Astrocyte (in vitro differentiated cells and primary cell): ENCODE data around the gene RTP3. TPM values are rescaled to one million over a fixed set of nuclear protein-coding genes. Genes with fewer than 3 reads are reported as not detected.

ENCODE experiments used
- DNase-seq: peaks from one replicate; pipeline ENCODE4 v3.0.0-alpha.2; 2010; ENCODE audit warnings: low read depth
- FAIRE-seq: peaks from 2 replicates; lab custom pipeline; 2011; peaks lifted over from hg19 to GRCh38; lab: Jason Lieb, UNC
- H2AFZ ChIP-seq: 2 replicates; pipeline ENCODE4 v1.6.0; 2012; ENCODE audit warnings: low read depth, low read length, inconsistent platforms
- H3K27ac ChIP-seq: 2 replicates; pipeline ENCODE4 v1.5.1; 2011; ENCODE audit warnings: low read depth, low read length, inconsistent platforms
- H3K27me3 ChIP-seq: 2 replicates; pipeline ENCODE4 v1.6.0; 2011; ENCODE audit warnings: low read length, inconsistent platforms; ENCODE audit not compliant: insufficient read depth
- H3K36me3 ChIP-seq: 2 replicates; pipeline ENCODE4 v1.5.1; 2011; ENCODE audit warnings: low read length, inconsistent platforms; ENCODE audit not compliant: insufficient read depth
- H3K4me1 ChIP-seq: 2 replicates; pipeline ENCODE4 v1.5.1; 2011; ENCODE audit warnings: low read length, inconsistent platforms; ENCODE audit not compliant: insufficient read depth
- H3K4me2 ChIP-seq: 2 replicates; pipeline ENCODE4 v1.6.0; 2012; ENCODE audit warnings: low read length, inconsistent platforms
- H3K4me3 ChIP-seq: 2 replicates; pipeline ENCODE4 v1.5.1; 2011; ENCODE audit warnings: low read depth, mild to moderate bottlenecking, low read length, inconsistent platforms; ENCODE audit not compliant: insufficient read depth
- H3K79me2 ChIP-seq: 2 replicates; pipeline ENCODE4 v1.6.0; 2012; ENCODE audit warnings: mild to moderate bottlenecking, low read length, inconsistent platforms; ENCODE audit not compliant: insufficient read depth
- H3K9ac ChIP-seq: 2 replicates; pipeline ENCODE4 v1.6.0; 2012; ENCODE audit warnings: mild to moderate bottlenecking, low read length, inconsistent platforms
- H3K9me3 ChIP-seq: 2 replicates; pipeline ENCODE4 v1.5.1; 2012; ENCODE audit warnings: low read depth, mild to moderate bottlenecking, low read length, inconsistent platforms; ENCODE audit not compliant: insufficient read depth
- H4K20me1 ChIP-seq: 2 replicates; pipeline ENCODE4 v1.6.0; 2012; ENCODE audit warnings: low read length, inconsistent platforms; ENCODE audit not compliant: insufficient read depth
- H3K27ac Mint-ChIP-seq: one replicate; pipeline ENCODE4 v1.8.0; 2021; ENCODE audit warnings: mild to moderate bottlenecking, mixed read lengths; ENCODE audit not compliant: unreplicated experiment
- H3K27me3 Mint-ChIP-seq: one replicate; pipeline ENCODE4 v1.8.0; 2021; ENCODE audit warnings: low read depth, mixed read lengths; ENCODE audit not compliant: unreplicated experiment
- H3K36me3 Mint-ChIP-seq: one replicate; pipeline ENCODE4 v1.8.0; 2021; ENCODE audit warnings: low read depth, mixed read lengths; ENCODE audit not compliant: unreplicated experiment
- H3K4me1 Mint-ChIP-seq: one replicate; pipeline ENCODE4 v1.8.0; 2021; ENCODE audit warnings: low read depth, mixed read lengths; ENCODE audit not compliant: unreplicated experiment
- H3K4me3 Mint-ChIP-seq: one replicate; pipeline ENCODE4 v1.8.0; 2021; ENCODE audit warnings: mild to moderate bottlenecking, moderate library complexity, mixed read lengths; ENCODE audit not compliant: unreplicated experiment
- H3K9me3 Mint-ChIP-seq: one replicate; pipeline ENCODE4 v1.8.0; 2021; ENCODE audit warnings: mild to moderate bottlenecking, mixed read lengths; ENCODE audit not compliant: unreplicated experiment
- CTCF ChIP-seq: IDR thresholded peaks from 2 replicates; pipeline ENCODE4 v1.5.1; 2011; ENCODE audit warnings: low read depth, mild to moderate bottlenecking, inconsistent platforms, low read length, moderate library complexity; ENCODE audit not compliant: insufficient read depth
- EZH2 ChIP-seq: IDR thresholded peaks from 2 replicates; pipeline ENCODE4 v1.6.1; 2012; ENCODE audit warnings: mild to moderate bottlenecking, low read length, inconsistent platforms; ENCODE audit not compliant: insufficient read depth
- total RNA-seq: library from RNA; stranded (reverse); gene quantifications from 2 replicates; pipeline ENCODE4 v1.2.1, GENCODE V29; 2021

Gene RTP3
- total RNA-seq, 1 donor from 2014 or later: not detected

- no peaks in the 10 kb centered on the region for H3K36me3 Mint-ChIP-seq
Observed at GRCh38 chr3:46482632-46483350, 15.0 kb upstream of the RTP3 start.

DNA sequence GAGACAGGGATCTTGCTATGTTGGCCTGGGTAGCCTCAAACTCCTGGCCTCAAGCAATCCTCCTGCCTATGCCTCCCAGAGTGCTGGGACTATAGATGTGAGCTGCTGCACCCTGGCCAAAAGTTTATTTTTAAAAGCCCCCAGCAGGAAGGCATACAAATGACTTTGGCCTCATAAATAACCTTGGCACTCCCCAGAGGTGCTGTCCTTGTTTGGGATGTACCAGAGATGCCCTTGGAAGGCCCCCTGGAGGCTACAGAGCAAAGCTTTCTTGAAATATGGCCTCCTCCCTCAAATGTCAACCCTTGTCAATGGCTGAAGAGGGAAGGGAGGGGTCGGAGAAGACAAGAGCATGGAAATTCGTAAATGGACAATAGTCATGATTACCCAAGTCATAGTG is 14.0 kb upstream of the RTP3 start:
- no peaks in the 10 kb centered on the region for H3K36me3 ChIP-seq
- H3K4me2 ChIP-seq: no peak overlapping the region
- H3K79me2 ChIP-seq: no peaks in the 10 kb centered on the region
- no peaks in the 10 kb centered on the region for H3K9me3 ChIP-seq
- no peak overlapping the region for H3K27ac ChIP-seq
- H3K4me1 ChIP-seq: peaks cover 9% of the 10 kb centered on the region
- no peaks in the 10 kb centered on the region for H4K20me1 ChIP-seq
- H3K9ac ChIP-seq: no peak overlapping the region
- H3K27me3 Mint-ChIP-seq: peaks cover 12% of the 10 kb centered on the region
- no peak overlapping the region for H2AFZ ChIP-seq
- no peak for TF ChIP-seq EZH2
- TF ChIP-seq CTCF: no peak
- no peak overlapping the region for H3K4me3 Mint-ChIP-seq
- no peaks in the 10 kb centered on the region for H3K9me3 Mint-ChIP-seq
- H3K27ac Mint-ChIP-seq: peak overlapping the region; percentile 47
- H3K27me3 ChIP-seq: no peaks in the 10 kb centered on the region
- FAIRE-seq: no peak
- DNase-seq: no peak
- H3K4me1 Mint-ChIP-seq: peaks cover 17% of the 10 kb centered on the region
- H3K36me3 Mint-ChIP-seq: no peaks in the 10 kb centered on the region
- no peak overlapping the region for H3K4me3 ChIP-seq

More at GRCh38 chr3:46482632-46483350, 15.0 kb upstream of the RTP3 start:
- H3K4me3 ChIP-seq: no peak overlapping the region
- peaks cover 7% of the 10 kb centered on the region for H3K4me1 ChIP-seq
- peak overlapping the region; percentile 32 for H3K4me2 ChIP-seq
- DNase-seq (peak; percentile 91), FAIRE-seq (peak; percentile 62)
- H3K4me1 Mint-ChIP-seq: peaks cover 13% of the 10 kb centered on the region
- peaks cover 4% of the 10 kb centered on the region for H3K27me3 ChIP-seq
- H3K27ac ChIP-seq: peak overlapping the region; percentile 3
- H2AFZ ChIP-seq: no peak overlapping the region
- H3K9me3 ChIP-seq: no peaks in the 10 kb centered on the region
- H3K9ac ChIP-seq: no peak overlapping the region
- TF ChIP-seq CTCF: no peak
- TF ChIP-seq EZH2: no peak
- peak overlapping the region; percentile 59 for H3K27ac Mint-ChIP-seq
- H3K36me3 ChIP-seq: no peaks in the 10 kb centered on the region
- no peaks in the 10 kb centered on the region for H3K79me2 ChIP-seq
- H4K20me1 ChIP-seq: no peaks in the 10 kb centered on the region
- peak overlapping the region; percentile 9 for H3K4me3 Mint-ChIP-seq
- peaks cover 15% of the 10 kb centered on the region for H3K27me3 Mint-ChIP-seq
- H3K9me3 Mint-ChIP-seq: no peaks in the 10 kb centered on the region

- H3K4me2 ChIP-seq: no peak overlapping the region
- H3K4me1 Mint-ChIP-seq: peaks cover 18% of the 10 kb centered on the region
- no peak overlapping the region for H3K4me3 Mint-ChIP-seq
- no peaks in the 10 kb centered on the region for H3K79me2 ChIP-seq
- H3K27ac Mint-ChIP-seq: no peak overlapping the region
- no peak for FAIRE-seq
- no peaks in the 10 kb centered on the region for H3K36me3 ChIP-seq
- no peaks in the 10 kb centered on the region for H3K9me3 Mint-ChIP-seq
- TF ChIP-seq EZH2 (no peak), CTCF (no peak)
- no peak overlapping the region for H3K27ac ChIP-seq
- peaks cover 14% of the 10 kb centered on the region for H3K4me1 ChIP-seq
- no peak for DNase-seq
- no peak overlapping the region for H3K4me3 ChIP-seq
- no peaks in the 10 kb centered on the region for H4K20me1 ChIP-seq
- H3K36me3 Mint-ChIP-seq: no peaks in the 10 kb centered on the region
- H2AFZ ChIP-seq: no peak overlapping the region
- peaks cover 13% of the 10 kb centered on the region for H3K27me3 Mint-ChIP-seq
- H3K9ac ChIP-seq: no peak overlapping the region
- no peaks in the 10 kb centered on the region for H3K27me3 ChIP-seq
- H3K9me3 ChIP-seq: no peaks in the 10 kb centered on the region
Observed at GRCh38 chr3:46484388-46484787, 13.4 kb upstream of the RTP3 start.
